Suppressor macrophage treated with lipopolysaccharide for 4 hours (primary cell): ENCODE data around the gene RANBP9.

Source experiments
- DNase-seq: peaks from one replicate; pipeline ENCODE4 v3.0.0-alpha.2; 2020

Gene RANBP9

GRCh38 chr6:13643125-13643524 lies 68.5 kb downstream of the RANBP9 start:
- DNase-seq: no peak

- DNase-seq: peak; percentile 52
These were observed 70.3 kb downstream of the RANBP9 start for GRCh38 chr6:13641315-13641714.

- peak; percentile 9 for DNase-seq
These were observed 73.0 kb downstream of the RANBP9 start for GRCh38 chr6:13638626-13639025.

- DNase-seq: no peak
These were observed 73.6 kb downstream of the RANBP9 start for GRCh38 chr6:13638014-13638413.

GRCh38 chr6:13635948-13636658 lies 75.5 kb downstream of the RANBP9 start:
- no peak for DNase-seq

- no peak for DNase-seq
These were observed 78.3 kb downstream of the RANBP9 start for GRCh38 chr6:13633343-13633742.

- no peak for DNase-seq
These were observed 81.1 kb downstream of the RANBP9 start for GRCh38 chr6:13630499-13630898.

- no peak for DNase-seq
These were observed 82.0 kb downstream of the RANBP9 start for GRCh38 chr6:13629459-13630116.

- peak; percentile 45 for DNase-seq
These were observed 86.8 kb downstream of the RANBP9 start for GRCh38 chr6:13624871-13625288.

GRCh38 chr6:13617066-13617465 lies 94.6 kb downstream of the RANBP9 start:
- DNase-seq: no peak

GRCh38 chr6:13615792-13616120 lies 95.9 kb downstream of the RANBP9 start:
- peak; percentile 41 for DNase-seq

- DNase-seq: peak; percentile 99
These were observed 96.5 kb downstream of the RANBP9 start, which contains the start of gene NOL7 for GRCh38 chr6:13614926-13615791. Gene NOL7, plus strand, starts transcription at chr6:13615335. Its CDS starts 24 bp downstream, at chr6:13615359.

GRCh38 chr6:13614126-13614925 lies 97.3 kb downstream of the RANBP9 start:
- DNase-seq: peak; percentile 44

- DNase-seq: no peak
These were observed 98.5 kb downstream of the RANBP9 start for GRCh38 chr6:13613029-13613594.

- DNase-seq: peak; percentile 51
These were observed 99.9 kb downstream of the RANBP9 start for GRCh38 chr6:13611715-13612114.

- no peak for DNase-seq
These were observed 106.0 kb downstream of the RANBP9 start for GRCh38 chr6:13605634-13606033.

- no peak for DNase-seq
These were observed 106.9 kb downstream of the RANBP9 start for GRCh38 chr6:13604546-13605416.

GRCh38 chr6:13604135-13604534 lies 107.5 kb downstream of the RANBP9 start:
- DNase-seq: no peak

GRCh38 chr6:13600036-13600435 lies 111.6 kb downstream of the RANBP9 start:
- no peak for DNase-seq

GRCh38 chr6:13597073-13597472 lies 114.6 kb downstream of the RANBP9 start:
- no peak for DNase-seq

GRCh38 chr6:13593720-13594119 lies 117.9 kb downstream of the RANBP9 start:
- DNase-seq: no peak
